H9 (cell line): Measurements from ENCODE around the gene PHOSPHO2. TPM values are rescaled to one million over a fixed set of nuclear protein-coding genes. Genes with fewer than 3 reads are reported as not detected.

Experiments
- DNase-seq: peaks from one replicate; pipeline ENCODE4 v3.0.0-alpha.2; 2017
- H2AFZ ChIP-seq: one replicate; pipeline ENCODE4 v1.6.1; 2013; ENCODE audit warnings: mild to moderate bottlenecking, low read length, control low read depth, moderate library complexity
- H2AK5ac ChIP-seq: 2 replicates; pipeline ENCODE4 v1.6.1; 2013; ENCODE audit warnings: low read length, control low read depth, mixed read lengths; ENCODE audit not compliant: insufficient read length
- H2BK120ac ChIP-seq: one replicate; pipeline ENCODE4 v1.6.1; 2013; ENCODE audit warnings: low read depth, mild to moderate bottlenecking, low read length, control low read depth, inconsistent platforms; ENCODE audit not compliant: poor library complexity, severe bottlenecking
- H2BK12ac ChIP-seq: 2 replicates; pipeline ENCODE4 v1.6.1; 2013; ENCODE audit warnings: low read length, control low read depth, mixed read lengths, low read depth; ENCODE audit not compliant: insufficient read length
- H2BK15ac ChIP-seq: 2 replicates; pipeline ENCODE4 v1.6.1; 2013; ENCODE audit warnings: low read depth, low read length, control low read depth
- H2BK20ac ChIP-seq: one replicate; pipeline ENCODE4 v1.6.1; 2013; ENCODE audit warnings: low read depth, mild to moderate bottlenecking, low read length, control low read depth, inconsistent platforms; ENCODE audit not compliant: poor library complexity, severe bottlenecking
- H2BK5ac ChIP-seq: 2 replicates; pipeline ENCODE4 v1.6.1; 2013; ENCODE audit warnings: low read length, control low read depth, mixed read lengths; ENCODE audit not compliant: insufficient read length
- H3K14ac ChIP-seq: 2 replicates; pipeline ENCODE4 v1.6.1; 2013; ENCODE audit warnings: low read length, control low read depth; ENCODE audit not compliant: insufficient read depth
- H3K18ac ChIP-seq: 2 replicates; pipeline ENCODE4 v1.6.1; 2013; ENCODE audit warnings: low read depth, mild to moderate bottlenecking, mixed read lengths, low read length, control low read depth; ENCODE audit not compliant: insufficient read length
- H3K23ac ChIP-seq: 2 replicates; pipeline ENCODE4 v1.6.1; 2013; ENCODE audit warnings: low read length, control low read depth, mixed read lengths, low read depth; ENCODE audit not compliant: insufficient read length
- H3K23me2 ChIP-seq: 2 replicates; pipeline ENCODE4 v1.6.1; 2013; ENCODE audit warnings: low read depth, mild to moderate bottlenecking, mixed read lengths, low read length, control low read depth; ENCODE audit not compliant: insufficient read length, poor library complexity, severe bottlenecking
- H3K27ac ChIP-seq: 2 replicates; pipeline ENCODE4 v1.5.1; 2013; ENCODE audit warnings: low read length, control low read depth, mixed read lengths, low read depth; ENCODE audit not compliant: insufficient read length
- H3K27me3 ChIP-seq: 2 replicates; pipeline ENCODE4 v1.6.1; 2013; ENCODE audit warnings: low read length, control low read depth, inconsistent platforms; ENCODE audit not compliant: insufficient read depth
- H3K4ac ChIP-seq: 2 replicates; pipeline ENCODE4 v1.6.1; 2013; ENCODE audit warnings: low read depth, mild to moderate bottlenecking, control low read depth, inconsistent platforms, low read length, moderate library complexity
- H3K4me1 ChIP-seq: 2 replicates; pipeline ENCODE4 v1.6.1; 2013; ENCODE audit warnings: low read length, control low read depth, inconsistent platforms; ENCODE audit not compliant: insufficient read depth
- H3K4me2 ChIP-seq: 2 replicates; pipeline ENCODE4 v1.6.1; 2013; ENCODE audit warnings: low read length, control low read depth, mixed read lengths; ENCODE audit not compliant: insufficient read length, insufficient read depth
- H3K56ac ChIP-seq: 2 replicates; pipeline ENCODE4 v1.6.1; 2013; ENCODE audit warnings: low read depth, mild to moderate bottlenecking, mixed read lengths, low read length, control low read depth; ENCODE audit not compliant: insufficient read length
- H3K79me1 ChIP-seq: 2 replicates; pipeline ENCODE4 v1.6.1; 2013; ENCODE audit warnings: low read depth, mild to moderate bottlenecking, moderate library complexity, low read length, control low read depth, inconsistent platforms; ENCODE audit not compliant: insufficient read depth, poor library complexity, severe bottlenecking
- H3K79me2 ChIP-seq: 2 replicates; pipeline ENCODE4 v1.6.1; 2013; ENCODE audit warnings: low read length, control low read depth, inconsistent platforms; ENCODE audit not compliant: insufficient read depth
- H3K9ac ChIP-seq: 2 replicates; pipeline ENCODE4 v1.6.1; 2013; ENCODE audit warnings: low read length, control low read depth, mixed read lengths; ENCODE audit not compliant: insufficient read length; ENCODE audit errors: extremely low read depth
- H3K9me3 ChIP-seq: one replicate; pipeline ENCODE4 v1.6.1; 2013; ENCODE audit warnings: low read depth, low read length, inconsistent platforms; ENCODE audit not compliant: control insufficient read depth
- H3T11ph ChIP-seq: one replicate; pipeline ENCODE4 v1.6.1; 2013; ENCODE audit warnings: mild to moderate bottlenecking, low read length, control low read depth, inconsistent platforms
- H4K20me1 ChIP-seq: one replicate; pipeline ENCODE4 v1.6.1; 2013; ENCODE audit not compliant: control insufficient read depth, insufficient read length, insufficient read depth
- H4K5ac ChIP-seq: 2 replicates; pipeline ENCODE4 v1.6.1; 2013; ENCODE audit warnings: low read depth, mild to moderate bottlenecking, mixed read lengths, low read length, control low read depth; ENCODE audit not compliant: insufficient read length
- H4K8ac ChIP-seq: replicated peaks from 2 replicates; pipeline ENCODE4 v1.6.1; 2013; ENCODE audit warnings: low read length, control low read depth, mixed read lengths, low read depth; ENCODE audit not compliant: insufficient read length
- H4K91ac ChIP-seq: 2 replicates; pipeline ENCODE4 v1.6.1; 2013; ENCODE audit warnings: low read depth, mild to moderate bottlenecking, moderate library complexity, mixed read lengths, low read length, control low read depth; ENCODE audit not compliant: insufficient read length
- H3K27ac Mint-ChIP-seq, 3 experiments: 2 replicates in 2 of 3; 3 replicates in 1 of 3; pipeline ENCODE4 v1.8.0; 2020 to 2021; ENCODE audit warnings: mixed read lengths in 3 of 3, mild to moderate bottlenecking in 1 of 3, moderate library complexity in 1 of 3
- H3K27me3 Mint-ChIP-seq: 2 replicates; pipeline ENCODE4 v1.8.0; 2021; ENCODE audit warnings: low read depth, mild to moderate bottlenecking, moderate library complexity, mixed read lengths
- H3K36me3 Mint-ChIP-seq, 3 experiments: 2 replicates in 2 of 3; 3 replicates in 1 of 3; pipeline ENCODE4 v1.8.0; 2020 to 2021; ENCODE audit warnings: low read depth in 3 of 3, mixed read lengths in 3 of 3; ENCODE audit not compliant: insufficient read depth in 1 of 3
- H3K4me1 Mint-ChIP-seq, 2 experiments: 2 replicates each; pipeline ENCODE4 v1.8.0; 2020; ENCODE audit warnings: mixed read lengths in 2 of 2
- H3K4me3 Mint-ChIP-seq, 2 experiments: 2 replicates in 1 of 2; 3 replicates in 1 of 2; pipeline ENCODE4 v1.8.0; 2020 to 2021; ENCODE audit warnings: mild to moderate bottlenecking in 2 of 2, mixed read lengths in 2 of 2, moderate library complexity in 1 of 2
- H3K9me3 Mint-ChIP-seq, 2 experiments: 2 replicates in 1 of 2; 3 replicates in 1 of 2; pipeline ENCODE4 v1.8.0; 2020; ENCODE audit warnings: mild to moderate bottlenecking in 2 of 2, mixed read lengths in 2 of 2, moderate library complexity in 1 of 2
- CTCF ChIP-seq: fragments of 200-600 bp; sonication (generic); conservative IDR thresholded peaks from 3 replicates; pipeline ENCODE4 v1.8.0; 2021; ENCODE audit warnings: antibody characterized with exemption, mild to moderate bottlenecking
- WGBS: extraction: QIAGEN DNeasy Blood & Tissue Kit; methylation state at CpG from one replicate; pipeline ENCODE4 v1.1.7; 2013; ENCODE audit warnings: missing lambda C conversion rate, low lambda C conversion rate, mixed read lengths; ENCODE audit not compliant: insufficient read length; ENCODE audit errors: extremely low coverage; 5-methylcytosine and 5-hydroxymethylcytosine counted together
- total RNA-seq: library from RNA; stranded (reverse); gene quantifications from 2 replicates; pipeline ENCODE4 v1.2.1, GENCODE V29; 2021

The PHOSPHO2 gene
- total RNA-seq, 1 experiment from 2014 or later, result 7.2 TPM

GRCh38 chr2:169693360-169693759 lies 909 bp upstream of the PHOSPHO2 start:
- WGBS, result no CpG with 5 or more reads among the region's 4 CpGs
- Histone ChIP-seq H3K23me2 (peaks cover 10% of the 10 kb centered on the region), H3K27me3 (no peaks in the 10 kb centered on the region), H3K79me1 (no peaks in the 10 kb centered on the region), H3K4me1 (no peaks in the 10 kb centered on the region), H3K14ac (no peak overlapping the region), H4K91ac (no peak overlapping the region), H4K8ac (no peak overlapping the region), H2BK120ac (no peak overlapping the region), H3K27ac (no peak overlapping the region), H4K20me1 (no peaks in the 10 kb centered on the region), H4K5ac (no peak overlapping the region), H3K4ac (no peak overlapping the region), H3T11ph (no peak overlapping the region), H2BK12ac (no peak overlapping the region), H3K56ac (no peak overlapping the region), H3K23ac (no peak overlapping the region), H2AK5ac (no peak overlapping the region), H3K9me3 (no peaks in the 10 kb centered on the region), H3K79me2 (no peaks in the 10 kb centered on the region), H2BK20ac (no peak overlapping the region), H2BK5ac (no peak overlapping the region), H3K4me2 (no peak overlapping the region), H3K18ac (no peak overlapping the region), H2AFZ (no peak overlapping the region), H3K9ac (no peak overlapping the region), H2BK15ac (no peak overlapping the region)
- Mint-ChIP-seq H3K27ac (peak overlapping the region in 1 of 3 experiments; percentile 99; a peak in 1 of 7 replicates), H3K9me3 (peaks cover 5% of the 10 kb centered on the region in 2 experiments; a peak in 4 of 5 replicates), H3K4me3 (peak overlapping the region; percentile 87 to 96), H3K36me3 (peaks cover under 1 to 15% (median 9%) of the 10 kb centered on the region in 3 experiments; a peak in 5 of 7 replicates), H3K4me1 (peaks cover 5 to 10% of the 10 kb centered on the region in 2 experiments), H3K27me3 (peaks cover 10% of the 10 kb centered on the region)
- TF ChIP-seq CTCF, result no peak
- no peak for DNase-seq
